GM12878 (cell line): ENCODE data around the gene ABHD14A.

ENCODE experiments used
- ATF2 ChIP-seq: IDR thresholded peaks from 2 replicates; pipeline ENCODE4 v1.6.1; 2012; ENCODE audit warnings: low read length, inconsistent platforms
- CHD2 ChIP-seq: IDR thresholded peaks from 2 replicates; pipeline ENCODE4 v1.6.1; 2011; ENCODE audit warnings: low read depth, low read length, improper control_type of control experiment, borderline replicate concordance
- CTCF ChIP-seq, 3 experiments: IDR thresholded peaks in 2 of 3; conservative IDR thresholded peaks in 1 of 3; 2 replicates each; pipeline ENCODE4 v1.5.1; 2011; ENCODE audit warnings: low read depth in 3 of 3, low read length in 3 of 3, mild to moderate bottlenecking in 3 of 3, control low read depth in 2 of 3, moderate library complexity in 2 of 3, inconsistent platforms in 1 of 3, mixed read lengths in 1 of 3; ENCODE audit not compliant: control insufficient read depth in 2 of 3, insufficient read depth in 1 of 3; ENCODE audit errors: extremely low read depth in 1 of 3
- SP1 ChIP-seq: IDR thresholded peaks from one replicate; pipeline ENCODE4 v1.6.1; 2011; ENCODE audit warnings: low read depth, low read length
- ZNF592 ChIP-seq: fragments of 450-650 bp; IDR thresholded peaks from 2 replicates; pipeline ENCODE4 v1.6.1; 2017; ENCODE audit warnings: mild to moderate bottlenecking, moderate library complexity

- TF ChIP-seq SP1 (no peak), ATF2 (no peak), CHD2 (no peak), ZNF592 (no peak), CTCF (IDR thresholded peaks at IDR 0.05 in 2 of 3, conservative IDR thresholded peaks at IDR 0.05 in 1 of 3; ENCODE audit: control insufficient read depth in 2 of 3, extremely low read depth in 1 of 3, insufficient read depth in 1 of 3, low read depth in 3 of 3, low read length in 3 of 3) (no peak)
These were observed 46.8 kb downstream of the ABHD14A start for GRCh38 chr3:52021489-52022268.
